NCI-H1694 treated with DMSO at 0.1 percent for 48 hours (cell line): ENCODE data around the gene FKBP10.
"Not testable (repeated sequence)": the region's sequence is repeated elsewhere in the genome, so short reads cannot be mapped to it uniquely, and the experiment has no call there.

Experiments
- DNase-seq: peaks from one replicate; lab custom pipeline; 2025; lab: John Stamatoyannopoulos, UW

FKBP10 gene, protein sequence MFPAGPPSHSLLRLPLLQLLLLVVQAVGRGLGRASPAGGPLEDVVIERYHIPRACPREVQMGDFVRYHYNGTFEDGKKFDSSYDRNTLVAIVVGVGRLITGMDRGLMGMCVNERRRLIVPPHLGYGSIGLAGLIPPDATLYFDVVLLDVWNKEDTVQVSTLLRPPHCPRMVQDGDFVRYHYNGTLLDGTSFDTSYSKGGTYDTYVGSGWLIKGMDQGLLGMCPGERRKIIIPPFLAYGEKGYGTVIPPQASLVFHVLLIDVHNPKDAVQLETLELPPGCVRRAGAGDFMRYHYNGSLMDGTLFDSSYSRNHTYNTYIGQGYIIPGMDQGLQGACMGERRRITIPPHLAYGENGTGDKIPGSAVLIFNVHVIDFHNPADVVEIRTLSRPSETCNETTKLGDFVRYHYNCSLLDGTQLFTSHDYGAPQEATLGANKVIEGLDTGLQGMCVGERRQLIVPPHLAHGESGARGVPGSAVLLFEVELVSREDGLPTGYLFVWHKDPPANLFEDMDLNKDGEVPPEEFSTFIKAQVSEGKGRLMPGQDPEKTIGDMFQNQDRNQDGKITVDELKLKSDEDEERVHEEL

GRCh38 chr17:41812381-41813151 lies at the start of gene FKBP10:
FKBP10 (plus strand) TSS chr17:41813004; CDS start chr17:41813035, 31 bp downstream.
- no peak for DNase-seq

- DNase-seq: no peak
These were observed 49.5 kb upstream of the FKBP10 start for GRCh38 chr17:41763327-41763726.

- no peak for DNase-seq
These were observed 46.7 kb upstream of the FKBP10 start for GRCh38 chr17:41766135-41766534.

DNA sequence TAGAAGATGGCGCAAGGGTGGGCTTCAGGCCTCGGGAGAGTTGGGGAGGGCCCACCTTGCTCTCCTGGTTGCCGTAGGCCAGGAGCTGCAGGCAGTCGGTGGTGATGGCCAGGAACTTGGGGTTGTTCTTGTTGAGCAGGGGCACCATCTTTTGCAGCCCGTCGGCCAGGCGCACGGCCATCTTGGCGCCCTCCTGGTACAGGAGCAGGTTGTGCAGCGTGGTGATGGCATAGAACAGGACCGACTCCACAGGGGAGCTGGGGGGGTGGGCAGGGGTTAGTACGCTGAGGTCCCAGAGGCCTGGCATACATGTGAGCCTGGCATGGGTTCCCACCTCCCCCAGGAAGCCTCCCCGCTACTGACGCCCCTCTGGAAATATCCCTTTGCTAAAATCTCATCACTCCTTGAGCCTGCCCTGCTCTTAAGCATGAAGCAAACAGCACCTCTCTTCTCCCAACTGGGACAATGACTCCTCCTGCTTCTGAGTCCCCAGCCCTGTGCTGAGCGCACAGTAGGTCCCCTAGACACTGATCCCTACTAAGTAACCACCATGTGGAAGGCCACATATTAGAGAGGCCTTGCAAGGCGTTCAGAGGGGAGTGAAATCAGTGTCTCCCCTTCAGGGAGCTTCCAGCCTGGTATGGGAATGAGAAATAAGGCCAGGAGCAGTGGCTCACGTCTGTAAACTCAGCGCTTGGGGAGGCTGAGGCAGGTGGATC lies 45.3 kb upstream of the FKBP10 start:
- DNase-seq: no peak

- no peak for DNase-seq
These were observed 44.0 kb upstream of the FKBP10 start for GRCh38 chr17:41768682-41769288.

DNA sequence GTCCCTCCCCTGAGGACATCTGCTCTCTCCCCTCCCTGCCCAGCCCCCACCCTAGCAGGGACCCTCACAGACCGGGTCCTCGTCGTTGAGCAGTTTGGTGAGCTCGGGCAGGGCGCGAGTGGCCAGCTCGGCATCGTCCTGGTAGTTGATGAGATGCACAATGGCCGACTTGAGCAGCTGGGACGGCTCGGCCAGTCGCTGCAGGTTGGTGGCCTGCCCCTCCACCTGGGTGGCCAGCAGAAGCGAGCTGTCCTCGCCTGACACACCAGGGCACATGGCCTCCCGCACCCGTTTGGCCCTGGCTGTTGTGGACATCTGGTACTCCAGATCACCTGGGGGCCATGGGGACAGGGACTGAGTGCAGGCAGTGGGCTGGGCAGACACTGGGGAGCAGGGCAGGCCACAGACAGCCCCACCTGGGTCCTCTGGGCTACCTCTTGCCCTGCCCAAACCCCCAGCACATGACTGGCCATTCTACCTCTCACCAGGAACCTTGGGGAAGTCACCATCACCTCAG lies 43.4 kb upstream of the FKBP10 start:
- no peak for DNase-seq

DNA sequence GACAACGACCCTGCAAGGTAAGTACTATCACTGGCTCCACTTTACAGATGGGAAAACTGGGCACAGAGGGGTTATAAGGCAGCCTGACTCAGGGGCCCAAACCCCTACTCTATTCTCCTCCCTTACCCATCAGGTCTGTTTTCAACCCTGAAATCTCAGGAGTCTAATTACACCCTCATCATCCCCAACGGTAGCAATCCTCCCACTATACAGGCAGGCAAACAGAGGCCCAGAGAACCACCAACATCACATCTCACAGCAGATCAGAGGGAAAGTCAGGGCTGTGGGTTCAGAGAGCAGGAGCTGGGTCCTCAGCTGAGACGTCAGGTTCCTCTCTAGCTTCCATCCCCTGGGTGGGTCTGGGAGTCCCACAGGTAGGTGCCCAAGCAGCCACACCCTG lies 42.8 kb upstream of the FKBP10 start:
- no peak for DNase-seq

DNA sequence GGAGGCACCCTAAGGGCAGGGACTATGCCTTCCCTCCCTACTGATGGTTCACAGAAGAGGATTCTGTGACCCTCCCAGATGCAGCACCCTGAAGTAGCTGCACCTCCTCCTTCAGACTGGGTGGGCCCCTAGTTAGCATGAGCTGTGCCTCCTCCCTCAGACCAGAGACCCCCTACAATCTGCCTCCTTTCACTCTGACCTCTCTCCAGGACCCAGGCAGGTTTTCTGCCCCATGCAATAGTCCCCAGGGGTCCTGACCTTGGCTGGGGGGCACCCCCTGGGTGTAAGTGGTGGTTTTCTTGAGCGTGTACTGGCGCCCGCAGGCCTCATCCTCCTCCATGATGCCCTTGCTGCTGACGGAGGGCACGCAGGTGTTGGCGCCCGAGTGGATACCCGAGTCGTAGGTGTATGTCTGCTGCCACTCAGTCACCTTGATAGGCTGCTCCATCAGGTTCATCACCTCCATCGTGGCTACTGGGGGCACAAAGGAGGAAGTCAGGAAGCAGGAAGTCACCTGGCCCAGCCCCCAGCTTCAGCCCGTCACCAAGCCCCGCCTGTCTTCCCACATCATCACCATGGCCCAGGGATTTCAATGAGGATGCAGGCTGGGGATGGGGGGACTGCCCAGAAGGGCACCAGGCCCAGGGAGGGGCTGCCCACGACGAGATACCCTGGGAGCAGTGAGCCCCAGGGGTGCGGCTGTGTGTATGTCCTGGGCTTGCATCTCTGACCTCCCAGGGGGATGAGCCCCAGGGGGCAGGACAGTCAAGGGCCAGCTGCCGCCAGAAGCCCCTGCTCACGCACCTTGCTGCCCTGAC lies 41.2 kb upstream of the FKBP10 start:
- DNase-seq: no peak

- DNase-seq: no peak
These were observed 40.6 kb upstream of the FKBP10 start for GRCh38 chr17:41772218-41772585.

DNA sequence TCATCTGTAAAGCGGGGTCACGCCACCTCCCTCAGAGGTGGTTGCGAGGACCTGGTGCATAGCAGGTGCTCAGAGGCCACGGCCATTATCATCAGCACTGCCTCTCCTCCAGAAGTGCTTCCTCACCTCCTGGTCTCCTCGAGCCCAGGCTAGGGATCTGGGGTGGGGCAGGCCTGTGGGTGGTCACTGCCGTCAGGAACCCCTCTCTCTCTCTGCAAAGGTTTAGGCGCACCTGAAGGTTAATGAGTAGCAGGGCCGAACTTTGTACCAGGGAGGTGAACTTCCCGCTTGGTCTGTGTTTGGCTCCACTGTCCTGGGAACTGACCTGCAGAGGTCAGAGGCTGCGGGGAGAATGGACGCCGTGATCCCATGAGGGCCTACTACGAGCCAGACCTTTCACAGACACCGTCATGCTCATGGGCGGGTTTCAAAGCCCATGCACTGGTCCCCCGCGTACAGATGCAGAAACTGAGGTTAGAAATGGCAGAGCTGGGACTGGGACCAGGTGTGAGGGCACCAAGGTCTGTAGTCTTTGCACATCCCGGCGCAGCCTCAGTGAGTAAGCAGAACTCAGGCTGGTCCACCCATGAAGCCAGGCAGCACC lies 40.1 kb upstream of the FKBP10 start:
- no peak for DNase-seq

- peak; percentile 29 for DNase-seq
These were observed 39.6 kb upstream of the FKBP10 start for GRCh38 chr17:41773190-41773588.

DNA sequence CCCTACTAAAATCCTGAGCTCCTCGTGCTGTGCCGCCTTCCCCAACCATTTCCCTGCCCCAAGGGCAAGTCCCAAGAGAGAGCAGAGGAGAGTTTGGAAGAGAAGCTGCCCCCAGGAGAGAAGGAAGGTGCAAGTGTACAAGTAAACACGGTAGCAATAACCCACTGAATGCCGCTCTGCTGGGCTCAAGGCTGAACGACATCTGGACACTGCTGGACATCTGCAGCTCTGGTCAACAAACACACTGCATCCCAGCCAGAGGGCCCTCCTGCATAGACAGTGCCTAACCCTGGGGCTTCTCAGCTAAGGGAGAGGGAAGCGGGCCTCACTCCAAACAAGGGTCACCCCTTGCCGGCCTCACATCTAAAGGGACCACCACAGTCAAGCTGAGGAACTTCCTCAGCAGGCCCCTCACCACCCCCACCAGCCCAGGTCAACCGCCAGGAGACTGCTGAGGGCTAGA lies 39.0 kb upstream of the FKBP10 start:
- no peak for DNase-seq

GRCh38 chr17:41775394-41776226 lies 37.2 kb upstream of the FKBP10 start:
- no peak for DNase-seq

GRCh38 chr17:41776262-41776900 lies 36.4 kb upstream of the FKBP10 start:
- not testable (repeated sequence) for DNase-seq

GRCh38 chr17:41777157-41777573 lies 35.6 kb upstream of the FKBP10 start:
- no peak for DNase-seq

GRCh38 chr17:41777574-41778188 lies 35.1 kb upstream of the FKBP10 start:
- peak; percentile 60 for DNase-seq

DNA sequence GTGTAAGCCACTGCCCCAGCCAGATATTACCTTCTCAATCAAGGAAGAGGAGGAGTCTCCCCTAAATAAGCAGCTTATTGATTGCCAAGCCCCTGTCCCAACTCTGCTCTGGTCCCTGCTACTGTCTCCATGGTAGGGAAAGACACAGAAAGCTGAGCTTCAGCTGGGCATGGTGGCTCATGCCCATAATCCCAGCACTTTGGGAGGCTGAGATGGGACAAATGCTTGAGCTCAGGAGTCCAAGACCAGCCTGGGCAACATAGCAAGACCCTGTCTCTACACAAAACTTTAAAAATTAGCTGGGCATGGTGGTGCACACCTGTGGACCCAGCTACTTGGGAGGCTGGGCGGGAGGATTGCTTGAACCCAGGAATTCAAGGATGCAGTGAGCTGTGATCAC lies 32.9 kb upstream of the FKBP10 start:
- DNase-seq: no peak

DNA sequence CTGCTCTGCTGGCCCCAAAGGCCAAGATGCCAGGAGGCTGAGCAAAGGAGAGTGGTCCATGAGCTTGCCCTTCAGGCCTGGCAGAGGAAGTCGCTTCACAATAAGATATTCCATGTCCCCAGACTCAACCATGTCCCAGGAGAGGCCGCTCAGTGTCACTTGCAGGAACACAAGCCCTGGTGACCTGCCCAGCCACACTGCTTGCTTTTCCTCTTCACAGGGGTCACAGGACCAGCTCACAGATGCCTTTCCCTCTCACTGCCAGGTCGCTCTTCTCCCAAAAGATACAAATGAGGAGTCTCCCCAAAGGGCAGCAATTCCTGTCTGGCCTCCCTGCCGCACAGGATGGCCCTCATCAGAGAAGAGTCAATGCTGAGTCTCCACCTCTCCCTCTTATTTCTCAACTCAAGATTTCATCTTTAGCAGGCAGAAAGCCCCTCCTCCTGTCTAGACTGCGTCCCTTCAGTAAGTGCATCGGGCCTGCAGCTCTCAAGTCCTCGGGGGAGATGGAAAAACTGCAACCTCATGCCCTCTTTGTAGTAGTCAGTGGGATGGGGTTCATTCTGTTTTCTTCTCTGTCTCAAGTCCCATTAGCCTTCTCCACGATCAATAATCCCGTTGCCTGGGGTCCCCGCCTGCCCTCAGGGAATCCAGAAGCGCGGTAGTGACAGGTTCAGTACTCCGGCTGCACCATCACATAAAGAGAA lies 31.2 kb upstream of the FKBP10 start:
- DNase-seq: no peak
